ENCODE measurements around the gene PCF11.

DNA sequence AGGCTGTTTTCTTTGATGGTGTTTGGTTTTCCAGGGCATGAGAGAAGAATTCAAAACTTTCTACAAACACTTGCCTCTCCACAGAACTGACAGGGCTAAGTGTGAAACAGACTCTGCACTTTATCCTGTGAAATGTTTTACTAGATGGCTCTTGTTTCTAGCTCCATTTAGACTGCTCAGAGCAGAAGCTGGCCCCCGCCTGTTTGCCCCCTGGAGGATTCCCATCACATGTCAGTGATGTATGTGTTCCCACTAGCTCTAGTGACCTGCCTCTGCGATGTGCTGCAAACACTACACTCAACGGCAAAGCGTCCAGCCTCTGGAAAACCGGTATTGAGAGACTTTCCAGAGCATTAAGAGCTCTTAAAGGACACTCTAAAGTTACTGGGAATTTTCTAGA is 41.4 kb upstream of the PCF11 start:
- TF ChIP-seq CTCF (IDR thresholded peaks at IDR 0.05) (no peak), ZFX (IDR thresholded peaks at IDR 0.05; ENCODE audit: borderline replicate concordance) (no peak)

Data from 22Rv1 (cell line).